Esophagus muscularis mucosa (tissue), 3 donors: Measurements from ENCODE around the gene ACOD1.

ENCODE experiments used
- POLR2AphosphoS5 ChIP-seq, 2 donors: sonication (generic); formaldehyde crosslinking; IDR thresholded peaks; one replicate each; pipeline ENCODE4 v1.6.1; 2017; ENCODE audit warnings: antibody characterized with exemption in 2 of 2
- TF ChIP-seq, protein P1 (sequence below), 3 experiments: fragments of 200-600 bp in 2 of 3; fragments of 450-650 bp in 1 of 3; sonication (generic) in 2 of 3; IDR thresholded peaks; one replicate each; pipeline ENCODE4 v1.5.1; 2017 to 2019; ENCODE audit warnings: antibody characterized with exemption in 3 of 3, mild to moderate bottlenecking in 2 of 3, moderate library complexity in 1 of 3

DNA sequence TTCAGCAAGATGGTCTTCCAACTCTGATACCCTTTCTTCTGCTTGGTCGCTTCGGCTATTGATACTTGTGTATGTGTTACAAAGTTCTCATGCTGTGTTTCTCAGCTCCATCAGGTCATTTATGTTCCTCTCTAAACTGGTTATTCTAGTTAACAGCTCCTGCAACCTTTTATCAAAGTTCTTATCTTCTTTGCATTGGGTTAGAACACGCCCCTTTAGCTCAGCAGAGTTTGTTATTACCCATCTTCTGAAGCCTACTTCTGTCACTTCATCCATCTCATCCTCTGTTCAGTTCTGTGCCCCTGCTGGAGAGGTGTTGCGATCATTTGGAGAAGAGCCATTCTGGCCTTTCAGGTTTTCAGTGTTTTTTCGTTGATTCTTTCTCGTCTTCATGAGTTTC lies 18.7 kb downstream of the ACOD1 start:
- TF ChIP-seq, protein P1, sequence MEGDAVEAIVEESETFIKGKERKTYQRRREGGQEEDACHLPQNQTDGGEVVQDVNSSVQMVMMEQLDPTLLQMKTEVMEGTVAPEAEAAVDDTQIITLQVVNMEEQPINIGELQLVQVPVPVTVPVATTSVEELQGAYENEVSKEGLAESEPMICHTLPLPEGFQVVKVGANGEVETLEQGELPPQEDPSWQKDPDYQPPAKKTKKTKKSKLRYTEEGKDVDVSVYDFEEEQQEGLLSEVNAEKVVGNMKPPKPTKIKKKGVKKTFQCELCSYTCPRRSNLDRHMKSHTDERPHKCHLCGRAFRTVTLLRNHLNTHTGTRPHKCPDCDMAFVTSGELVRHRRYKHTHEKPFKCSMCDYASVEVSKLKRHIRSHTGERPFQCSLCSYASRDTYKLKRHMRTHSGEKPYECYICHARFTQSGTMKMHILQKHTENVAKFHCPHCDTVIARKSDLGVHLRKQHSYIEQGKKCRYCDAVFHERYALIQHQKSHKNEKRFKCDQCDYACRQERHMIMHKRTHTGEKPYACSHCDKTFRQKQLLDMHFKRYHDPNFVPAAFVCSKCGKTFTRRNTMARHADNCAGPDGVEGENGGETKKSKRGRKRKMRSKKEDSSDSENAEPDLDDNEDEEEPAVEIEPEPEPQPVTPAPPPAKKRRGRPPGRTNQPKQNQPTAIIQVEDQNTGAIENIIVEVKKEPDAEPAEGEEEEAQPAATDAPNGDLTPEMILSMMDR (IDR thresholded peaks at IDR 0.05), result no peak
- TF ChIP-seq POLR2AphosphoS5 (IDR thresholded peaks at IDR 0.05), result no peak
